GM19240 (cell line): Measurements from ENCODE around the gene SLCO1C1.

ENCODE experiments used
- DNase-seq: peaks from one replicate; pipeline ENCODE4 v3.0.0; 2011; ENCODE audit warnings: low spot score; ENCODE audit not compliant: insufficient read length

The SLCO1C1 gene

GRCh38 chr12:20792971-20793370, 97.8 kb downstream of the SLCO1C1 start:
- DNase-seq: no peak

GRCh38 chr12:20798554-20798953, 103.4 kb downstream of the SLCO1C1 start:
- no peak for DNase-seq

- no peak for DNase-seq
Measured at GRCh38 chr12:20800160-20800559, 105.0 kb downstream of the SLCO1C1 start.

GRCh38 chr12:20801035-20801434, 105.9 kb downstream of the SLCO1C1 start:
- DNase-seq: no peak
